CD14-positive monocyte (primary cell): Measurements from ENCODE around the gene ADGB. TPM values are rescaled to one million over a fixed set of nuclear protein-coding genes. Genes with fewer than 3 reads are reported as not detected.

ENCODE experiments used
- DNase-seq, 3 donors: peaks; one replicate each; pipeline ENCODE4 v3.0.0-alpha.2; 2011 to 2022
- H2AFZ ChIP-seq: 2 replicates; pipeline ENCODE4 v1.6.0; 2012; ENCODE audit warnings: mild to moderate bottlenecking, low read depth, low read length, inconsistent platforms; ENCODE audit not compliant: insufficient read depth, poor library complexity, severe bottlenecking
- H3K27ac ChIP-seq, 2 donors: 1 replicate in 1 of 2; 2 replicates in 1 of 2; pipeline ENCODE4 v1.5.1; 2012 to 2013; ENCODE audit warnings: low read length in 2 of 2, control low read depth in 1 of 2, inconsistent platforms in 1 of 2, low read depth in 1 of 2, mild to moderate bottlenecking in 1 of 2
- H3K27me3 ChIP-seq, 2 donors: one replicate each; pipeline versions ENCODE4 v1.6.0 to v1.6.1; 2011 to 2013; ENCODE audit warnings: low read length in 2 of 2; ENCODE audit not compliant: control insufficient read depth in 2 of 2, insufficient read depth in 2 of 2
- H3K36me3 ChIP-seq, 2 donors: replicated peaks in 1 of 2; 1 replicate in 1 of 2; 2 replicates in 1 of 2; pipeline versions ENCODE4 v1.5.1 to v1.6.1; 2012 to 2013; ENCODE audit warnings: low read length in 2 of 2, control low read depth in 1 of 2, inconsistent platforms in 1 of 2, mild to moderate bottlenecking in 1 of 2; ENCODE audit not compliant: insufficient read depth in 2 of 2, control insufficient read depth in 1 of 2
- H3K4me1 ChIP-seq, 2 donors: 1 replicate in 1 of 2; 2 replicates in 1 of 2; pipeline versions ENCODE4 v1.5.1 to v1.6.1; 2012 to 2013; ENCODE audit warnings: low read length in 2 of 2, control low read depth in 1 of 2, inconsistent platforms in 1 of 2, mild to moderate bottlenecking in 1 of 2, moderate library complexity in 1 of 2; ENCODE audit not compliant: insufficient read depth in 2 of 2, control insufficient read depth in 1 of 2
- H3K4me2 ChIP-seq: replicated peaks from 2 replicates; pipeline ENCODE3; 2012; ENCODE audit warnings: low read length, moderate library complexity, mild to moderate bottlenecking; ENCODE audit not compliant: poor library complexity, severe bottlenecking; ENCODE audit errors: extremely low read depth
- H3K4me3 ChIP-seq, 3 experiments: fragments of 200-600 bp in 1 of 3; sonication (generic) in 1 of 3; replicated peaks in 1 of 3; 1 replicate in 2 of 3; 2 replicates in 1 of 3; pipeline ENCODE4 v1.5.1; 2011 to 2013; ENCODE audit warnings: low read length in 3 of 3, mild to moderate bottlenecking in 3 of 3, control low read depth in 2 of 3, low read depth in 2 of 3, inconsistent platforms in 1 of 3, moderate library complexity in 1 of 3
- H3K79me2 ChIP-seq: 2 replicates; pipeline ENCODE4 v1.6.0; 2012; ENCODE audit warnings: mild to moderate bottlenecking, control low read depth, inconsistent platforms, low read length, moderate library complexity; ENCODE audit not compliant: insufficient read depth
- H3K9ac ChIP-seq: 2 replicates; pipeline ENCODE4 v1.6.0; 2017; ENCODE audit warnings: low read length, mild to moderate bottlenecking; ENCODE audit not compliant: insufficient read depth, poor library complexity, severe bottlenecking
- H3K9me3 ChIP-seq, 2 donors: replicated peaks in 1 of 2; 1 replicate in 1 of 2; 2 replicates in 1 of 2; pipeline versions ENCODE4 v1.5.1 to v1.6.1; 2012 to 2013; ENCODE audit warnings: low read length in 2 of 2, control low read depth in 1 of 2; ENCODE audit not compliant: control insufficient read depth in 1 of 2, insufficient read depth in 1 of 2
- H4K20me1 ChIP-seq: 2 replicates; pipeline ENCODE4 v1.6.0; 2012; ENCODE audit warnings: mild to moderate bottlenecking, low read length, control low read depth, moderate library complexity; ENCODE audit not compliant: insufficient read depth
- H3K27ac Mint-ChIP-seq, 7 donors: one replicate each; pipeline ENCODE4 v1.8.0; 2020; ENCODE audit warnings: mild to moderate bottlenecking in 7 of 7, mixed read lengths in 7 of 7, moderate library complexity in 6 of 7, inconsistent platforms in 2 of 7
- H3K27me3 Mint-ChIP-seq, 3 donors: one replicate each; pipeline ENCODE4 v1.8.0; 2021 to 2022; ENCODE audit warnings: low read depth in 3 of 3, mild to moderate bottlenecking in 3 of 3, mixed read lengths in 3 of 3, moderate library complexity in 3 of 3, inconsistent platforms in 1 of 3
- H3K36me3 Mint-ChIP-seq, 2 donors: one replicate each; pipeline ENCODE4 v1.8.0; 2020; ENCODE audit warnings: mixed read lengths in 2 of 2, inconsistent platforms in 1 of 2, mild to moderate bottlenecking in 1 of 2
- H3K4me1 Mint-ChIP-seq: one replicate; pipeline ENCODE4 v1.8.0; 2020; ENCODE audit warnings: mild to moderate bottlenecking, mixed read lengths
- H3K4me3 Mint-ChIP-seq, 2 donors: one replicate each; pipeline ENCODE4 v1.8.0; 2020; ENCODE audit warnings: mild to moderate bottlenecking in 2 of 2, mixed read lengths in 2 of 2, moderate library complexity in 1 of 2
- H3K9me3 Mint-ChIP-seq, 7 donors: one replicate each; pipeline ENCODE4 v1.8.0; 2020 to 2022; ENCODE audit warnings: mixed read lengths in 7 of 7, mild to moderate bottlenecking in 6 of 7, moderate library complexity in 6 of 7, inconsistent platforms in 2 of 7
- CTCF ChIP-seq: fragments of 200-600 bp; IDR thresholded peaks from one replicate; pipeline ENCODE4 v1.8.0; 2022; ENCODE audit warnings: antibody characterized with exemption, mild to moderate bottlenecking
- WGBS: methylation state at CpG from one replicate; pipeline ENCODE4 v1.1.5; 2013; ENCODE audit warnings: missing lambda C conversion rate; ENCODE audit not compliant: insufficient coverage; 5-methylcytosine and 5-hydroxymethylcytosine counted together
- intact Hi-C, 2 donors: fragments of 100-400 bp; cut with micrococcal nuclease; formaldehyde crosslinking; loops; one replicate each; pipeline versions ENCODE4 v1.15.0 to v1.15.1; 2023
- polyA plus RNA-seq, 3 donors: library from polyadenylated mRNA; depleted of rRNA in 1 of 3; unstranded in 2 of 3; stranded (reverse) in 1 of 3; fragments of 300-500 nt in 2 of 3; fragments of >200 nt in 1 of 3; fragmentation: Illumina TruSeq in 2 of 3; gene quantifications; 1 replicate in 2 of 3; 2 replicates in 1 of 3; pipeline ENCODE4 v1.2.3, GENCODE V29; 2012 to 2021

The ADGB gene
- polyA plus RNA-seq, 3 donors, result 0.01 TPM; not detected in 2

- H3K4me3 Mint-ChIP-seq, result no peak overlapping the region
- no peaks in the 10 kb centered on the region for H4K20me1 ChIP-seq
- H2AFZ ChIP-seq, result no peak overlapping the region
- peaks cover 6 to 11% (median 9%) of the 10 kb centered on the region in 7 donors for H3K9me3 Mint-ChIP-seq
- no peaks in the 10 kb centered on the region for H3K36me3 ChIP-seq
- no peaks in the 10 kb centered on the region for H3K79me2 ChIP-seq
- TF ChIP-seq CTCF, result no peak
- no peak overlapping the region for H3K9ac ChIP-seq
- H3K36me3 Mint-ChIP-seq, result peaks cover 0 to 6% of the 10 kb centered on the region in 2 donors
- H3K9me3 ChIP-seq, result peaks cover 0 to 5% of the 10 kb centered on the region in 2 donors
- H3K4me1 ChIP-seq, result peaks cover 17 to 19% of the 10 kb centered on the region in 2 donors
- intact Hi-C loops, result no loop called here
- no peak overlapping the region for H3K4me3 ChIP-seq
- DNase-seq, result no peak
- no peaks in the 10 kb centered on the region for H3K27me3 ChIP-seq
- WGBS, result 100% methylated on average over 1 of the region's 6 CpGs
- no peak overlapping the region for H3K27ac Mint-ChIP-seq
- H3K4me1 Mint-ChIP-seq, result peaks cover 17% of the 10 kb centered on the region
- H3K4me2 ChIP-seq, result no peak overlapping the region
- no peaks in the 10 kb centered on the region for H3K27me3 Mint-ChIP-seq
- no peak overlapping the region for H3K27ac ChIP-seq
These were observed 3.8 kb downstream of the ADGB start for GRCh38 chr6:146602526-146602925.

- Histone ChIP-seq H3K9ac (no peak overlapping the region), H2AFZ (no peak overlapping the region), H3K79me2 (no peaks in the 10 kb centered on the region), H3K9me3 (no peaks in the 10 kb centered on the region), H3K27ac (no peak overlapping the region), H3K4me2 (no peak overlapping the region), H3K4me1 (no peaks in the 10 kb centered on the region), H4K20me1 (no peaks in the 10 kb centered on the region), H3K4me3 (no peak overlapping the region), H3K36me3 (no peaks in the 10 kb centered on the region), H3K27me3 (no peaks in the 10 kb centered on the region)
- no peaks in the 10 kb centered on the region for H3K36me3 Mint-ChIP-seq
- no peak for TF ChIP-seq CTCF
- no peak overlapping the region for H3K27ac Mint-ChIP-seq
- no peaks in the 10 kb centered on the region for H3K4me1 Mint-ChIP-seq
- no peak overlapping the region for H3K4me3 Mint-ChIP-seq
- intact Hi-C loops, result no loop called here
- WGBS, result no CpG with 5 or more reads among the region's 3 CpGs
- DNase-seq, result no peak
- H3K9me3 Mint-ChIP-seq, result peaks cover 0 to 12% (median 7%) of the 10 kb centered on the region in 7 donors
- no peaks in the 10 kb centered on the region for H3K27me3 Mint-ChIP-seq
These were observed 15.2 kb downstream of the ADGB start for GRCh38 chr6:146613947-146614346.
